Neural progenitor cell (in vitro differentiated cells): ENCODE measurements around the gene TRIM10. TPM values are rescaled to one million over a fixed set of nuclear protein-coding genes. Genes with fewer than 3 reads are reported as not detected.
A peak's percentile ranks its signal among the peaks of the same experiment; 100 is the strongest.

Experiments
- DNase-seq: peaks from one replicate; pipeline ENCODE4 v3.0.0-alpha.2; 2016; ENCODE audit warnings: low spot score
- H2AFZ ChIP-seq: fragments of 200-600 bp; sonication (generic); replicated peaks from 2 replicates; pipeline ENCODE4 v1.6.1; 2016; ENCODE audit warnings: antibody characterized with exemption
- H3F3A ChIP-seq: fragments of 200-600 bp; sonication (generic); 2 replicates; pipeline ENCODE4 v1.6.1; 2016; ENCODE audit warnings: antibody characterized with exemption, low read depth
- H3K27ac ChIP-seq: fragments of 200-600 bp; sonication (generic); 2 replicates; pipeline ENCODE4 v1.5.1; 2016; ENCODE audit warnings: mild to moderate bottlenecking
- H3K27me3 ChIP-seq: fragments of 200-600 bp; sonication (generic); 2 replicates; pipeline ENCODE4 v1.6.1; 2016; ENCODE audit warnings: mild to moderate bottlenecking, moderate library complexity
- H3K36me3 ChIP-seq: fragments of 200-600 bp; sonication (generic); 2 replicates; pipeline ENCODE4 v1.5.1; 2016
- H3K4me1 ChIP-seq: fragments of 200-600 bp; sonication (generic); 2 replicates; pipeline ENCODE4 v1.6.1; 2016; ENCODE audit warnings: mixed run types
- H3K4me2 ChIP-seq: fragments of 200-600 bp; sonication (generic); 2 replicates; pipeline ENCODE4 v1.6.1; 2016
- H3K4me3 ChIP-seq: fragments of 200-600 bp; sonication (generic); 2 replicates; pipeline ENCODE4 v1.5.1; 2016
- H3K79me2 ChIP-seq: fragments of 200-600 bp; sonication (generic); 2 replicates; pipeline ENCODE4 v1.6.1; 2016; ENCODE audit warnings: low read depth
- H3K9ac ChIP-seq: fragments of 200-600 bp; sonication (generic); 2 replicates; pipeline ENCODE4 v1.6.1; 2016
- H3K9me3 ChIP-seq: fragments of 200-600 bp; sonication (generic); 2 replicates; pipeline ENCODE4 v1.5.1; 2016; ENCODE audit warnings: low read depth
- H4K20me1 ChIP-seq: fragments of 200-600 bp; sonication (generic); 2 replicates; pipeline ENCODE4 v1.6.1; 2016; ENCODE audit warnings: low read depth
- H3K27ac Mint-ChIP-seq: 3 replicates; pipeline ENCODE4 v1.8.0; 2021; ENCODE audit warnings: mixed read lengths
- H3K27me3 Mint-ChIP-seq: 2 replicates; pipeline ENCODE4 v1.8.0; 2022; ENCODE audit warnings: low read depth, mild to moderate bottlenecking, inconsistent platforms, moderate library complexity, mixed read lengths; ENCODE audit not compliant: insufficient read depth
- H3K36me3 Mint-ChIP-seq: 3 replicates; pipeline ENCODE4 v1.8.0; 2021; ENCODE audit warnings: mixed read lengths
- H3K4me1 Mint-ChIP-seq: 3 replicates; pipeline ENCODE4 v1.8.0; 2021; ENCODE audit warnings: mixed read lengths
- H3K4me3 Mint-ChIP-seq: 3 replicates; pipeline ENCODE4 v1.8.0; 2021; ENCODE audit warnings: mild to moderate bottlenecking, moderate library complexity, mixed read lengths
- H3K9me3 Mint-ChIP-seq: 3 replicates; pipeline ENCODE4 v1.8.0; 2020; ENCODE audit warnings: mixed read lengths
- EZH2 ChIP-seq: fragments of 200-600 bp; sonication (generic); IDR thresholded peaks from 2 replicates; pipeline ENCODE4 v1.6.1; 2017; ENCODE audit warnings: antibody characterized with exemption, mild to moderate bottlenecking, moderate library complexity
- EZH2phosphoT487 ChIP-seq: fragments of 200-600 bp; sonication (generic); IDR thresholded peaks from 2 replicates; pipeline ENCODE4 v1.6.1; 2017; ENCODE audit warnings: antibody characterized with exemption
- total RNA-seq: library from RNA; depleted of rRNA; stranded (reverse); fragments of >200 nt; gene quantifications from 2 replicates; pipeline ENCODE4 v1.2.3, GENCODE V29; 2015; ENCODE audit warnings: low replicate concordance
- TF ChIP-seq, protein P1 (sequence below): fragments of 200-600 bp; sonication (generic); IDR thresholded peaks from 2 replicates; pipeline ENCODE4 v1.5.1; 2017; ENCODE audit warnings: antibody characterized with exemption, mild to moderate bottlenecking

Gene TRIM10
- total RNA-seq, 1 donor from 2014 or later: not detected

DNA sequence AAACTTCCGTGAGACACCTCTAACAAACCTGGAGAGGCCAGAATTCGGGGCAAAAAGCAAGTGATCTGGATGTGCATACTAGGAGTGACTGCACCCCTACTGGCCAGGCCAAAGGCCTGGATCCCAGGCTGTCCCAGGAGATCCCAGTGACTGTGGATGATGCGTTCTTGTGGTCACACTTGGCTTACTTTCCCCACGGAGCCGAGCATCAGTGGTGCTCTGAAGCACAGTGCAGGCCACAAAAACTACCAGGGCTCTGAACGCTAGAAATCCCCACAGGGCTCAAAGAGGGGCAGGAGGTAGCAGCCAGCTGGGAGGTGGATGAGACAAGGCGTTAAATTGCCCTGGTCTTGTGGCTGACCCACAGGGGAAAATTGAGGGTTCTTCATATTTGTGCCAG, 45.1 kb upstream of the TRIM10 start:
- no peaks in the 10 kb centered on the region for H3K9me3 ChIP-seq
- no peak for DNase-seq
- Mint-ChIP-seq H3K9me3 (no peaks in the 10 kb centered on the region), H3K36me3 (peaks cover 11% of the 10 kb centered on the region), H3K27me3 (no peaks in the 10 kb centered on the region), H3K4me1 (peaks cover 52% of the 10 kb centered on the region), H3K4me3 (peak overlapping the region; percentile 63), H3K27ac (no peak overlapping the region)
- no peaks in the 10 kb centered on the region for H3K27me3 ChIP-seq
- H4K20me1 ChIP-seq: peaks cover 21% of the 10 kb centered on the region
- H2AFZ ChIP-seq: no peak overlapping the region
- peaks cover 22% of the 10 kb centered on the region for H3F3A ChIP-seq
- H3K4me2 ChIP-seq: no peak overlapping the region
- no peak overlapping the region for H3K9ac ChIP-seq
- peaks cover 30% of the 10 kb centered on the region for H3K79me2 ChIP-seq
- peaks cover 29% of the 10 kb centered on the region for H3K4me1 ChIP-seq
- no peak overlapping the region for H3K4me3 ChIP-seq
- TF ChIP-seq EZH2: no peak
- TF ChIP-seq EZH2phosphoT487: no peak
- TF ChIP-seq, protein P1, sequence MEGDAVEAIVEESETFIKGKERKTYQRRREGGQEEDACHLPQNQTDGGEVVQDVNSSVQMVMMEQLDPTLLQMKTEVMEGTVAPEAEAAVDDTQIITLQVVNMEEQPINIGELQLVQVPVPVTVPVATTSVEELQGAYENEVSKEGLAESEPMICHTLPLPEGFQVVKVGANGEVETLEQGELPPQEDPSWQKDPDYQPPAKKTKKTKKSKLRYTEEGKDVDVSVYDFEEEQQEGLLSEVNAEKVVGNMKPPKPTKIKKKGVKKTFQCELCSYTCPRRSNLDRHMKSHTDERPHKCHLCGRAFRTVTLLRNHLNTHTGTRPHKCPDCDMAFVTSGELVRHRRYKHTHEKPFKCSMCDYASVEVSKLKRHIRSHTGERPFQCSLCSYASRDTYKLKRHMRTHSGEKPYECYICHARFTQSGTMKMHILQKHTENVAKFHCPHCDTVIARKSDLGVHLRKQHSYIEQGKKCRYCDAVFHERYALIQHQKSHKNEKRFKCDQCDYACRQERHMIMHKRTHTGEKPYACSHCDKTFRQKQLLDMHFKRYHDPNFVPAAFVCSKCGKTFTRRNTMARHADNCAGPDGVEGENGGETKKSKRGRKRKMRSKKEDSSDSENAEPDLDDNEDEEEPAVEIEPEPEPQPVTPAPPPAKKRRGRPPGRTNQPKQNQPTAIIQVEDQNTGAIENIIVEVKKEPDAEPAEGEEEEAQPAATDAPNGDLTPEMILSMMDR: no peak
- H3K27ac ChIP-seq: no peak overlapping the region
- no peaks in the 10 kb centered on the region for H3K36me3 ChIP-seq

DNA sequence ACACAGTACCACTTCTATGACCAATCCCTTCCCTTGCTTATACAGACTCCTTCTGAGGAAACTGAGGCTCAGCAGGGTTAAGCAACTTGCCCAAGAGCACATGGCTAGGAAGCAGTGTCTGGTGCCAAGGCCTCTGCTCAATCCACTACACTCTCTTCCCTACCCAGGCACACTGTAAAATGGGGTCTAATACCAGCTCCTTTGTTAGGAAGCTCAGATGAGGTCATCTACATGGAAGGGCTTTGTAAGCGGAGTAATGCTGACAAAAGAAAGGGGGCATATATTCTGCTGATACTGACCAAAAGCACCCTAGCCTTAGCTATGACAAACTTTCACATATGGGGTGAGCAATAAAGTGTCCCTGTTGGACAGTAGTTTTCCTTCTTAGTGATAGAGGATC, 43.1 kb upstream of the TRIM10 start:
- Histone ChIP-seq H3K36me3 (no peaks in the 10 kb centered on the region), H3K4me3 (no peak overlapping the region), H4K20me1 (peaks cover 18% of the 10 kb centered on the region), H2AFZ (no peak overlapping the region), H3K9me3 (no peaks in the 10 kb centered on the region), H3F3A (peaks cover 22% of the 10 kb centered on the region), H3K9ac (no peak overlapping the region), H3K4me1 (peaks cover 27% of the 10 kb centered on the region), H3K27me3 (no peaks in the 10 kb centered on the region), H3K79me2 (peaks cover 24% of the 10 kb centered on the region), H3K4me2 (no peak overlapping the region), H3K27ac (no peak overlapping the region)
- Mint-ChIP-seq H3K27ac (peak overlapping the region; percentile 47), H3K9me3 (no peaks in the 10 kb centered on the region), H3K4me1 (peaks cover 37% of the 10 kb centered on the region), H3K27me3 (no peaks in the 10 kb centered on the region), H3K4me3 (no peak overlapping the region), H3K36me3 (peaks cover 15% of the 10 kb centered on the region)
- TF ChIP-seq EZH2 (no peak), EZH2phosphoT487 (no peak)
- TF ChIP-seq, protein P1: no peak
- DNase-seq: no peak

DNA sequence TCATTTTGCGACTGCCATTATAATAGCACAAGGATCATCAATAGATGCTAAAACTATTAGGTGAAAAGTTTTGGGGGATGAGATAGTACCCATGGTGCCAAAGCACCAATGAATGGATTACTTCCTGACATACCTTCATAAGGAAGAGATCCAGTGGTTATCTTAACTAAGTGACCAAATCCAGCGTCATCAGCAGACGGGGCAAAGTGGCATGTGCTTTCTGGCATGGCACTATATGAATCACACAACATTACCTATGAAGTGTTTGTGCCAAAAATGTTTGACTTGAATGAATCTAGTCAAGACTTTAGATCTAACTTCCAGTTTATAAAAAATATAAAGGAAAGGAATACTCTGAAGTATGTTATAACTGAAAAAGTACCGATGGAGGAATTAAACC, 41.4 kb upstream of the TRIM10 start:
- Histone ChIP-seq H3K9me3 (no peaks in the 10 kb centered on the region), H3K4me1 (peaks cover 14% of the 10 kb centered on the region), H3K9ac (no peak overlapping the region), H4K20me1 (peaks cover 18% of the 10 kb centered on the region), H2AFZ (no peak overlapping the region), H3F3A (peaks cover 11% of the 10 kb centered on the region), H3K4me2 (no peak overlapping the region), H3K27ac (no peak overlapping the region), H3K79me2 (peaks cover 20% of the 10 kb centered on the region), H3K4me3 (no peak overlapping the region), H3K36me3 (no peaks in the 10 kb centered on the region), H3K27me3 (no peaks in the 10 kb centered on the region)
- Mint-ChIP-seq H3K27me3 (no peaks in the 10 kb centered on the region), H3K27ac (no peak overlapping the region), H3K9me3 (no peaks in the 10 kb centered on the region), H3K4me3 (no peak overlapping the region), H3K4me1 (peaks cover 21% of the 10 kb centered on the region), H3K36me3 (peaks cover 17% of the 10 kb centered on the region)
- no peak for TF ChIP-seq EZH2
- DNase-seq: no peak

DNA sequence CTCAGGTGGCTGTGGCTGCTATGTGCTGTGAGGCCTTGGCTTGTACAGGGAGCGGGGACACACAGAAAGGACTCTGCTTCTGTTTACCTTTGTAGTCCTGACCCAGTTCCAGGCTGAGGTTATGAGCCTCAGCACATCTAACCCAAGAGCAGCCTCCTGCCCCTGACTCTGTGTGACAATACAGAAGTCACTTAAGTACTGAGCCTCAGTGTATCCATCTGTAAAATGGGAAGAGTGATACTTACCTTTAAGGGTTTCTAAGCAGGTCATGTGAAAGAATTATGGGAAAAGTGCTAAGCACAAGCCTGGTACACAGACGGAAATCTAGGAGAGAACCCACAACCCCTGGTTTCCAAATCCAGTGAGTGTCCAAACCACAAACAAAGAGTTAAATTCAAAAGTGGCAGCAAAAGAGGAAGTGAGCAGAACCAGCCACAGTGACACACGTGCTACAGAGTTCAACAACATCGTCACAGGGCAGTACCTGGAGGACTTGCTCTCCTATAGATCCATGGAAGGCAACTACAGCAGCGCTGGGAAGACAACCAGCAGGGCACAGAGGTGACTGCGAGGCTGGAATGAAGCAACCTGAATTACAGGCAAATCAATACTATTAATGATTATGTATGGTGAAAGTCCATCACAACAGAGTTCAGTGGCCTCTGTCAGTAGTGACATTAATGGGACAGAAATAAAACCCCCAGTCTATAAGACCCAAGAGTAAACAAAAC, 39.7 kb upstream of the TRIM10 start:
- H3K4me2 ChIP-seq: no peak overlapping the region
- peaks cover 3% of the 10 kb centered on the region for H3K4me1 ChIP-seq
- no peaks in the 10 kb centered on the region for H3K27me3 Mint-ChIP-seq
- no peak overlapping the region for H3K27ac ChIP-seq
- DNase-seq: no peak
- no peaks in the 10 kb centered on the region for H3K9me3 Mint-ChIP-seq
- no peak overlapping the region for H3K4me3 ChIP-seq
- peaks cover 3% of the 10 kb centered on the region for H4K20me1 ChIP-seq
- H2AFZ ChIP-seq: no peak overlapping the region
- no peak overlapping the region for H3K4me3 Mint-ChIP-seq
- peaks cover 28% of the 10 kb centered on the region for H3K36me3 Mint-ChIP-seq
- H3K9ac ChIP-seq: no peak overlapping the region
- H3K79me2 ChIP-seq: peaks cover 12% of the 10 kb centered on the region
- TF ChIP-seq, protein P1: no peak
- TF ChIP-seq EZH2phosphoT487: no peak
- no peak for TF ChIP-seq EZH2
- no peaks in the 10 kb centered on the region for H3K27me3 ChIP-seq
- no peak overlapping the region for H3K27ac Mint-ChIP-seq
- no peaks in the 10 kb centered on the region for H3K9me3 ChIP-seq
- peaks cover 7% of the 10 kb centered on the region for H3K4me1 Mint-ChIP-seq
- no peaks in the 10 kb centered on the region for H3K36me3 ChIP-seq
- no peaks in the 10 kb centered on the region for H3F3A ChIP-seq
